ENCODE measurements around the gene CEND1. TPM values are rescaled to one million over a fixed set of nuclear protein-coding genes. Genes with fewer than 3 reads are reported as not detected.

The CEND1 gene
- total RNA-seq, 2 experiments from 2014 or later, result 1.2 to 1.6 TPM

DNA sequence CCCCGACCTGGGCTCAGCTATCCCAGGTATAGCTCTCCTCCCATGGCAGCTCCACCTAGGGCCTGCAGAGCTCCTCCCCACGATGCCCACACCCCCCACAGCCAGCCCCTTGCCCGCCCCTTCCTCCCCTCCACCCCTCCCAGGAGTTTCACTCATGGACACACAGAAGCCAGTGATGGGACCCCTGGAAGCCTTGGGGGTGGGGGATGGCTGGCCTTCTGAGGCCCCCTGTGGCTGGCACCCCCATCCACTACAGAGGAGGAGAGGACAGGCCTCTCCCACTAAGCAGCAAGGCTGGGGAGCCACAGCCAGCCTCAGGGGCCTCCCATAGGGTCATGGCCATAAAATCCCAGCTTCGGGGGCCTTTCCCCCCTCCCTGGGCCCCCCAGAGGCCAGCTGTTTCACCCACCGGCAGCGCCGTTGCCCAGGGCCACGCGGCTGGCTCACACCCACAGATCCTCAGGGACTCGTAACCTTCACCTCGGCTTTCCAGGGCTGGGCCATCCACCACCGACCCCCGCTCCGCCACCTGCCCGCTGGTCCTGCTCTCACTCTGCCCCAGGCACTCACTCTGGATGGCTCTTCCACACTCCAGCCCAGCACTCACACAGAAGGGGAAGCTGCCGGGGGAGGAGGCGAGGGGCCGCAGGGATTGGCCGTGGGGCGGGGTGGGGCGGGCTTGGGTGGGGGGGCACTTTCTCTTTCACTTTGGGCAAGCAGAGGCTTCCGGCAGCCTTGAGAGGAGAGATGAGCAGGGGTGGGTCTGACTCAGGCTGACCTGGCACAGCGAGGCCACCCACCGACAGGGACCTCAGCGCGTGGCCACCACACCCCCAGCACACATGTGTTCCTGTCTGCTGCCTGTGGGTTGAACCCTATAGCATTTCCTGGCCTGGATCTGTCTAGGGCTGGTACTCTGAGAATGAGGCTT lies 6.0 kb upstream of the CEND1 start:
- H3K36me3 Mint-ChIP-seq (ENCODE audit: low read depth), result peaks cover 17% of the 10 kb centered on the region
- no peaks in the 10 kb centered on the region for H3K9me3 Mint-ChIP-seq
- peak overlapping the region; percentile 93 for H3K4me3 Mint-ChIP-seq
- peak; percentile 87 for DNase-seq
- H3K4me1 Mint-ChIP-seq, result peaks cover 30% of the 10 kb centered on the region
- H3K27me3 Mint-ChIP-seq, result no peaks in the 10 kb centered on the region
- ChIA-PET POLR2A (interaction anchor here (0.6 to 3.9 kb wide), 11 partner anchors 8 to 220 kb away, joined by 3 to 35 read pairs (median 4); partner anchors contain the start of genes GATD1, PHRF1, PIDD1 and PNPLA2), CTCF (no interaction called here)
- H3K27ac Mint-ChIP-seq, result peak overlapping the region; percentile 89

DNA sequence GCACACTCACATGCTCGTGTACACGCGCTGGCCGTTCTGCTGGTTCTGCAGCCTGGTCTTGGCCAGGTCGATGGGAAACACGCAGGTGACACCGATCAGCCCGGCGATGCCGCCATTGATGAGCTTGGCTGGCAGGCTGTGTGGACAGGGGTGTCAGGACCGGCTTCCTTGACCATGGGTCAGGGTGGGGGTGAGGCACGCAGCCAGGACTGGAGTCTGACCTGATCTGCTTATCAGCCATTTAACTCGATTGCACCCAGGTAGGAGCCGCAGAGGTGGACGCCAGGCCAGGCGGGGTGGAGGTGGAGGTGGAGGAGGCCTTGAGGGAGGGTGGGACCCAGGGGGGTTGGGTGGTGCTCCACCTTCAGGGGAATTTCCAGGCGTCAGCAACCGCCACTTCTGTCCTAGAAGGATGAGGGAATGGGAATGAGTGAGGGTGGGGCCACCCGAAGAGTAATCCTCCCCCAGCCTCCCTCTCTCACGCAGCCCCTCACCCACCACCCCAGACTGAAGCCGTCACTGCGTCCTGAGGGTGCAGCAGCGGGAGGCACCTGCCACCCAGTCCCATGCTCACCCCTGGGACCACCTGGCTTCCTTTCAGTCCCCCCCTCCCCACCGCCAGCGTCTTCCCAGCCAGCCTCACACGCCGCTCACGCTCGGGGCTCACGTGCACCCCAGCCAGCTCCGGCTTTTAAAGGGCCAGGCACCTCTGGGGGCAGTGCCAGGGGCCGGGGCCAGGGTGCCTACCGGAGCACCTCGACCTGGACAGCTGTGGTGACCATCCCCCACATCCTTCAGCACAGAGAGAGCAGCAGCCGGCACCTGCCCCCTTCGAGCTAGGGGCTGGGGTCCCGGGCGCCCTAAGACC lies 5.1 kb upstream of the CEND1 start:
- Mint-ChIP-seq H3K36me3 (ENCODE audit: low read depth) (peaks cover 14% of the 10 kb centered on the region), H3K4me3 (peak overlapping the region; percentile 93), H3K27ac (peak overlapping the region; percentile 16), H3K9me3 (no peaks in the 10 kb centered on the region), H3K4me1 (peaks cover 35% of the 10 kb centered on the region), H3K27me3 (no peaks in the 10 kb centered on the region)
- CTCF ChIA-PET, result no interaction called here
- no peak for DNase-seq
- POLR2A ChIA-PET, result interaction anchor here (0.6 to 3.9 kb wide), 6 partner anchors 9 to 219 kb away, joined by 3 to 35 read pairs (median 12); partner anchors contain the start of genes GATD1, PHRF1, PIDD1 and RPLP2

DNA sequence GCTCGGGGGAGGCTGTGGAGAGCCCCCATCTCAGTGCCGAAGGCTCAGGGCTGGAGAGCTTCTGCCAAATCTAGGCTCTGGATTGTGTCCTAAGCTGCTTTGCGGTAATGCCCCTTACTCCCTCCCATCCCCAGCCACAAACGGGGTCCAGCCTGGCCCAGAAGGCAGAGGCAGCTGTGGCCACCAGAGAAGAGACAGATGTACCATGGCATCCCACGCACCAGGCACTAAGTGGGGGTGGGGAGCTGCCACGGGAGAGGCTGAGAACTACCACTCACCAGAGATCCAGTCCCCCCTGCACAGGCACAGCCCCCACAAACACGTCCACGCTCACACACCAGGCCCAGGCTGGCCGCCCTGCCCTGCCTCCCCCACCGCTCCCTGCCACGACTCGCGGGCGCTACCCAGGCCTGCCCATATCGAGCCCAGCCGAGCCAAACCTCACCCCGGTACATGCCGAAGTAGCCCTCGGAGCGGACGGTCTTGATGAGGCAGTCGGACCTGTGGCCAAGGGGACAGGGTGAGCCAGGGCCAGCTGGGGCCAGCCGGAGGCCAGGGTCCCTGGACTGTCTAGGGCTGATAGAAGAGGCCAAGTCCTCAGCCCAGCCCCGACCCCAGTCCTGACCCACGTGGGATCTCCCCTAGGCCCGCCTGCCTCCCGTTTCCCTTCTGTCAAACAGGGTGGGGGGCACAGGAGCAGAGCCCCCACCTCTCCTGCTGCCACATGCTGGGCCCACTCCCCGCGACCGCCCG lies 4.3 kb upstream of the CEND1 start:
- ChIA-PET POLR2A (interaction anchor here (0.7 to 3.9 kb wide), 5 partner anchors 11 to 25 kb away, joined by 3 to 23 read pairs (median 3); partner anchors contain the start of genes PIDD1, PNPLA2 and RPLP2), CTCF (no interaction called here)
- peaks cover 14% of the 10 kb centered on the region for H3K36me3 Mint-ChIP-seq (ENCODE audit: low read depth)
- DNase-seq, result no peak
- no peaks in the 10 kb centered on the region for H3K27me3 Mint-ChIP-seq
- H3K4me3 Mint-ChIP-seq, result peak overlapping the region; percentile 54
- peaks cover 40% of the 10 kb centered on the region for H3K4me1 Mint-ChIP-seq
- no peaks in the 10 kb centered on the region for H3K9me3 Mint-ChIP-seq
- no peak overlapping the region for H3K27ac Mint-ChIP-seq

DNA sequence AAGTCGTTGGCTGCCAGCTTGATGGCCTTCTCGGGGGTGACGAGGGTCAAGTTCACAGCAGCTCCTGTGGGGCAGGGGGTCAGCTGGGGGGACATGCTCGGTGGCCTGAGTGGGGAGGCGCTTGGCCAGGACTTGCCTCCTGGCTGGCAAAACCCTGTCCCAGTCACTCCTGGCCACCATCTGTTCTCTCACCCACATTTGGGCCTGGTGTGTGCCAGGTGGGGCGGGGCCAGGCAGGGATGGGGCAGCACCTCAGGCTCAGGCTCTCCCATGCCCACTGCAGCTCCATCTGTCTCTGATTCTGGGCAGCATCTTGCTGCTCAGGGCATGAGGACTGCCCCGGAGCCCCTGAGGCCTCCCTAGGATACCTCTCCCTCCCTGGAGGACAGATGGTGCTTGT lies 3.7 kb upstream of the CEND1 start:
- ChIA-PET POLR2A (interaction anchor here (0.7 to 1.1 kb wide), 4 partner anchors 11 to 26 kb away, joined by 3 read pairs; partner anchors contain the start of genes PIDD1 and PNPLA2), CTCF (no interaction called here)
- peak overlapping the region; percentile 54 for H3K4me3 Mint-ChIP-seq
- H3K27me3 Mint-ChIP-seq, result no peaks in the 10 kb centered on the region
- DNase-seq, result no peak
- H3K9me3 Mint-ChIP-seq, result no peaks in the 10 kb centered on the region
- peaks cover 42% of the 10 kb centered on the region for H3K4me1 Mint-ChIP-seq
- H3K27ac Mint-ChIP-seq, result no peak overlapping the region
- peaks cover 11% of the 10 kb centered on the region for H3K36me3 Mint-ChIP-seq (ENCODE audit: low read depth)

DNA sequence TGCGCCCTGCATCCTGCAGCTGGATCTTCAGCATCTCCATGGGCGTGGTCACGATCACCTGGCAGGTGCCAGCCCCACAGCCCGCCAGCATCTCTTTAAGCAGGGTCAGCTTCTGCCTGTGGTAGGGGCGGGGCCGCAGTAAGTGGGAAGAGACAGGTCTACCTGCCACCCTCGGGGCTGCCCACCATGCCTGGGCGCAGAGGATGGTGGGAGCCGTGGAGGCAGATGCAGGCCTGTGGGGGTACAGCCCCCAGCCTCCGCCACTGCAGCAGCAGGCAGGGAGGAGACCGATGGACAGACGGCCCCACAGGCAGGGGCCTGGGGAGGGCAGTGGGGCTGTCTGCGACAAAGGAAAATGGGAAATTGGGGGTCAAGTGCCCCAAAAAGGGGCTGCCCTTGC lies 3.0 kb upstream of the CEND1 start:
- POLR2A ChIA-PET, result interaction anchor here (1.1 kb wide), 1 partner anchor 26 kb away, joined by 3 read pairs; the partner anchor contains the start of gene PNPLA2
- H3K4me1 Mint-ChIP-seq, result peaks cover 41% of the 10 kb centered on the region
- no peak overlapping the region for H3K27ac Mint-ChIP-seq
- no peak for DNase-seq
- H3K9me3 Mint-ChIP-seq, result no peaks in the 10 kb centered on the region
- H3K36me3 Mint-ChIP-seq (ENCODE audit: low read depth), result peaks cover 11% of the 10 kb centered on the region
- CTCF ChIA-PET, result no interaction called here
- no peaks in the 10 kb centered on the region for H3K27me3 Mint-ChIP-seq
- H3K4me3 Mint-ChIP-seq, result no peak overlapping the region

DNA sequence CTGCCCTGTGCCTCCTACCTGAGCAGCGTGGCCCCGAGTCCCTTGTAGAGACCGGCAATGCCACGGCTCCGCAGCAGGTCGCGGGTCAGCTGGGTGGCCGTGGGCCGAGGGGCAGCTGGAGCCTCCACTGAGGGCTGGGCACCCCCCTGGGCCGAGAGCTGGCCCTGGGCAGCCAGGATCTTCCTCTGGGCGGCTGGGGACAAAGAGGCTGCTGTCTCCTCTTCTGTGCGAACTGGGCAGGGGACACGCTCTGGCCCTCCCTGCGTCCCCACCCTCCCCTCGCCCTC lies 2.6 kb upstream of the CEND1 start:
- Mint-ChIP-seq H3K4me1 (peaks cover 42% of the 10 kb centered on the region), H3K27ac (no peak overlapping the region), H3K36me3 (ENCODE audit: low read depth) (peaks cover 11% of the 10 kb centered on the region), H3K9me3 (no peaks in the 10 kb centered on the region), H3K27me3 (no peaks in the 10 kb centered on the region), H3K4me3 (no peak overlapping the region)
- ChIA-PET CTCF (no interaction called here), POLR2A (no interaction called here)
- no peak for DNase-seq

DNA sequence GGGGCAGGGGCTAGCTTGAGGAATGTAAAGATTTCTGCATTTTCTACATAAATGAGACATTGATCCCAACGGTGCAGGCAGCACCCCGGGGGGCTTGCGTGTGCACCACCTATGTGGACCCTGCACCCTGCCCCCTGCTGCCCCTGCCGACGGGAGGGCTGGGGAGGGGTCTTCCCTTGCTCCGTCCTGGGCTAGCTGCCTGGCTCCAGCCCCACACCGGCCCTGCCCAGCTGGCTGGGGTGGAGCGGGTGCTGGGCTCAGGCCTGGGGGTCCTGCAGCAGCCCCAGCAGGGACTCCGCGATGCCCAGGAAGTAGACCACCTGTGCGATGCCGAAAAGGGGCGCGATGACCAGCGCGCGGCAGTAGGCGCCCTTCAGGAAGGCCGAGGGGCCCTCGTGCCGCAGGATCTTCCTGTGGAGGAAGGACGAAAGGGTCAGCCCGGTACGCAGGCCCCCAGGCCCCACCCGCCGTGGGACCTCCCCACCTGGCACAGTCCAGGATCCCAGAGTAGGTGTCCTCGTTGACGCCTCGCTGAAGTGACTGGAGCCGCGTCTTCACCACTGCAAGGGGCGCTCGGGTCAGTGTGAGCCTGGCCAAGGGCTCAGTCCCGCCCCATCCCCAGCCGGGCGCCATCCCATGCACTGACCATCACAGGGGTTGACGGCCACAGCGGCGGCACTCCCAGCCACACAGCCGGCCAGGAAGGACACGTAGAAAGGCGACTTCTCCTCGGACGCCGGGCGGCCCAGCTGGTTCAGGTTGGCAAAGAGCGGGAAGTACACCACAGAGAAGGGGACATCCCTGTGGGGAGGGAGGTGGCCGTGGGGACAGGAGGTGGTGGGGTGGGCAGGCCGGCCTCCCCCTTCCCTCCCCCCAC lies 2.0 kb upstream of the CEND1 start:
- Mint-ChIP-seq H3K4me3 (no peak overlapping the region), H3K27ac (no peak overlapping the region), H3K27me3 (no peaks in the 10 kb centered on the region), H3K4me1 (peaks cover 37% of the 10 kb centered on the region), H3K36me3 (ENCODE audit: low read depth) (peaks cover 11% of the 10 kb centered on the region), H3K9me3 (no peaks in the 10 kb centered on the region)
- ChIA-PET POLR2A (interaction anchor here (0.9 to 1.1 kb wide), 2 partner anchors 14 to 17 kb away, joined by 3 to 5 read pairs; partner anchors contain the start of genes GATD1 and RPLP2), CTCF (no interaction called here)
- DNase-seq, result no peak

DNA sequence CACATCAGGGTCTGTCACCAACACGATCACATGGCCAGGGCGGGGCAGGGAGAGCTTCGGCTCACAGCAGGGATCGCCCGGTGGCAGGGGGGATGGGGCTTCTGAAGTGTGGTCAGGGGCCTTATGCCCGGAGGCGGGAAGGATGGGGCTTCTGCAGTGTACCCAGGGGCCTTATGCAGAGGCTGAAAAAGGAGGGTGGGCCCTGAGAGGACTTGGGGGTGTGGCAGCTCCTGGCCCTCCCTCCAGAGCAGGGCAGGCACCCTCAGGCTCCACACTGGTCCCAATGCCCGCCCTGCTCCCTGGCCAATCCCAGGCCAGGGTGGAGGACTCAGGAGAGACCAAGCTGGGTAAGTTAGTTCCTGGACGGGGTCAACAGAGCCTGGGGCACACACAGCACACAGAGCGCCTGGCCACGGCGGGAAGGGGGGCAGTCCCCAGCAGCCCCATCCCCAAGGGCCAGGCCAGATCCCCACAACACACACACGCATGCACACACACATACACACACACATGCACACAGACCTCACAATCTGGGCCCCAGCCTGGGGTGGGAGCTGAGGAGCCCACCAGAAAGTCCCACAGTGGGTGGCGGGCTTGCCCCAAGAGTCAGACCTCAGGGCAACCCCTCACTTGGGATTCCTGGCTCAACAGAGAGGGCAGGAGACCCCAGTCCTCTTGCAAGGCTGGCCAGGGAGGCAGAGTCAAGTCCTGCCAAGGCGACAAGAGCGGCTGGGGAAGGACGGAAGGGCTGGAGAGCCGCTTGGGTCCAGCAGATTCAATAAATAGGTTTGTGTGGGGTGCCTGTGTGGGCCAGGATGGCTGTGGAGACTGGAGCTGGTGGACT lies 1.1 kb upstream of the CEND1 start:
- POLR2A ChIA-PET, result interaction anchor here (0.9 to 2.0 kb wide), 3 partner anchors 13 to 18 kb away, joined by 3 to 5 read pairs (median 5); partner anchors contain the start of genes GATD1 and RPLP2
- Mint-ChIP-seq H3K9me3 (no peaks in the 10 kb centered on the region), H3K4me3 (no peak overlapping the region), H3K27me3 (no peaks in the 10 kb centered on the region), H3K27ac (no peak overlapping the region), H3K4me1 (peaks cover 32% of the 10 kb centered on the region), H3K36me3 (ENCODE audit: low read depth) (peaks cover 9% of the 10 kb centered on the region)
- CTCF ChIA-PET, result no interaction called here
- no peak for DNase-seq

DNA sequence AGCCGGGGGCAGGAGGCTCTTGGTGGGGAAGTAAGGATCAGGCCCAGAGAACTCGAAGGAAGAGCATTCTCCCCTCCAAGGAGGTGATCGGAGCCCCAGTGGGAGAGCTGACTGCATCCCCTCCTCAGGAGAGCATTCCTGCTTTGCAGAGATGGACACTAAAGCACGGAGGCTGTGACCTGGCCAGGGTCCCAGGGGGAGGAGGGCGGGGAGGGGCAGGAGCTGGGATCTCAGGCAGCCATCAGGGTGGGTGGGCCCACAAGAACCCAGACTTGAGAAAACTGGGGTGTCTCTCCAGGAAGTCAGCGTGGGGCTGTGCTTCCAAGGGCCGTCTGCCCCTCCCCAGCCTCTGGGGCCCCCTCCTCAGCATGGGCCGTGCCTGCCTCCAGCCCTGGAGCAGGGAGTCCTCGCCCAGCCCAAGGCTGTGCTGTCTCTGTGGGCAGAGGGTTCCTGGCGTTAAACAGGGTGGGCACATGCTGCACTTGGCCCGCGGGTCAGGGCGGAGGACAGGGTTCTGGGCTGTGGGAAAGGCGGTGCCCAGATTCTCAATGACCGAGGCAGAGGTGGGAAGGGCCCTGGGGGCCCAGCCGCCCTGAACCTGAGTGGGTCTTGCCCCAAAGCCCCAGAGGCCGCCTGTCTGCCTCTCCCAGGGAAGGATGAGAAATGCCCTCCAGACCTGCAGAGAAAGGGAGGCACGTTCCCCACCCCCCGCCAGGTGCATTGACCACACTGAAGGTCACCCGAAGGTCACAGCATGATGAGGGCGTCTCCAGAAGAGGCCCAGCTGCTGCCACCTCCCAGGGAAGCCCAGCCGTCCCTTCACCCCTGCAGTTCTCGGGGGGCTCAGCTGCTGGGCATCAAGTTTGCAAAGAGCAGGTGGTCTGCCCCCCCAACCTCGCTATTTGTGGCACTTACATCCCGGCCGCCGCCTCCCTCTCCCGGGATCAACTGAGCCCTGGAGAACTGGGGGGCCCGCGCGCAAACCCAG lies 643 bp downstream of the CEND1 start:
- Mint-ChIP-seq H3K36me3 (ENCODE audit: low read depth) (peaks cover 8% of the 10 kb centered on the region), H3K27ac (no peak overlapping the region), H3K27me3 (no peaks in the 10 kb centered on the region), H3K4me1 (peaks cover 23% of the 10 kb centered on the region), H3K4me3 (peak overlapping the region; percentile 52), H3K9me3 (no peaks in the 10 kb centered on the region)
- DNase-seq, result no peak
- POLR2A ChIA-PET, result interaction anchor here (0.6 to 2.0 kb wide), 7 partner anchors 10 to 552 kb away, joined by 3 to 5 read pairs (median 3); partner anchors contain the start of genes PHRF1 and RPLP2
- CTCF ChIA-PET, result interaction anchor here (0.5 kb wide), 1 partner anchor 12 kb away, joined by 4 read pairs; no protein-coding TSS in a partner anchor

DNA sequence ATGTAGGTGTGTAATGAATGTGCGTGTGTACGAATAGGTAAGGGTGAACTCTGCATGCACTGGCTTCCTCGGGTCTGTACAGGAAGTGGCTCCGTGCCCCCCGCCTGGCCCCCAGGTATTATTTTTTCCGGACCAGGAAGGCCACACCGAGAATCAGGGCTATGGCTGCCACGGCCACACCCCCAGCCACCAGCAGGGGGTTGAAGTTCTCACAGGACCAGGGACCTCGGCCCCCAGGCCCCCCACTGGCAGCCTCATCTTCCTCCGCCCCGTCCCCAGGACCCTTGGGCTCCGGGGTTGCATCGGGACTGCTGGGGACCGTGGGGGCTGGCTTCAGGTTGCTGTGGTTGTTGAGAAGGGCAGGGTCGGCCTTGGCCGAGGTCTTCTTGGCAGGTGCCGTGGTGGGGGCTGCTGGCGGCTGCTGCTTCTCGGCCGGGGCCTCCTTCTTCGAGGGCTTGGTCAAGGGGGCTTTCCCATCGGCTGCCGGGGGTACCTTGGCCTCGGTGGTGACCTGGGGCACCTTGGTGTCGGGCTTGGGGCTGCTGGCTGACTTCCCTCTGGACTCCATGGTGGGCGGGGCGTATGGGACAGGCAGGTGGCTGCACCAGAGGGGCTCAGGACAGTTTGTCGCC lies 1.8 kb downstream of the CEND1 start:
- Mint-ChIP-seq H3K9me3 (no peaks in the 10 kb centered on the region), H3K27me3 (no peaks in the 10 kb centered on the region), H3K36me3 (ENCODE audit: low read depth) (peaks cover 9% of the 10 kb centered on the region), H3K27ac (no peak overlapping the region), H3K4me3 (no peak overlapping the region), H3K4me1 (peaks cover 18% of the 10 kb centered on the region)
- ChIA-PET CTCF (no interaction called here), POLR2A (interaction anchor here (1.1 to 1.4 kb wide), 2 partner anchors 8 to 10 kb away, joined by 4 read pairs; no protein-coding TSS in a partner anchor)
- no peak for DNase-seq

Measured in activated CD4-positive, alpha-beta memory T cell treated with anti-CD3 and anti-CD28 coated beads, Interleukin-2, amount 10 ng/mL, durations not matched to agents 7 days and 5 days (primary cell).